Measurements from ENCODE around the gene BUD31.
"Not testable (repeated sequence)": the region's sequence is repeated elsewhere in the genome, so short reads cannot be mapped to it uniquely, and the experiment has no call there.

- TF ChIP-seq CTCF (IDR thresholded peaks at IDR 0.05 in 2 of 3, conservative IDR thresholded peaks at IDR 0.05 in 1 of 3; ENCODE audit: borderline replicate concordance in 1 of 3, insufficient read depth in 1 of 3, low read depth in 2 of 3, low read length in 2 of 3); ZBTB33 (IDR thresholded peaks at IDR 0.05; ENCODE audit: extremely low read depth, insufficient replicate concordance, low read length); POLR2A (IDR thresholded peaks at IDR 0.05; ENCODE audit: borderline replicate concordance, extremely low read depth, insufficient read depth, insufficient read length); SIN3A (IDR thresholded peaks at IDR 0.05; ENCODE audit: low read depth); EZH2 (IDR thresholded peaks at IDR 0.05); SRF (IDR thresholded peaks at IDR 0.05; ENCODE audit: low read depth); CBX3 (IDR thresholded peaks at IDR 0.05; ENCODE audit: low read depth); EZH2phosphoT487 (IDR thresholded peaks at IDR 0.05; ENCODE audit: borderline replicate concordance); POLR2AphosphoS5 (IDR thresholded peaks at IDR 0.05; ENCODE audit: low read depth, low read length); YY1 (IDR thresholded peaks at IDR 0.05; ENCODE audit: extremely low read depth, insufficient replicate concordance, low read depth, low read length): not testable (repeated sequence)
- TF ChIP-seq, protein P1, sequence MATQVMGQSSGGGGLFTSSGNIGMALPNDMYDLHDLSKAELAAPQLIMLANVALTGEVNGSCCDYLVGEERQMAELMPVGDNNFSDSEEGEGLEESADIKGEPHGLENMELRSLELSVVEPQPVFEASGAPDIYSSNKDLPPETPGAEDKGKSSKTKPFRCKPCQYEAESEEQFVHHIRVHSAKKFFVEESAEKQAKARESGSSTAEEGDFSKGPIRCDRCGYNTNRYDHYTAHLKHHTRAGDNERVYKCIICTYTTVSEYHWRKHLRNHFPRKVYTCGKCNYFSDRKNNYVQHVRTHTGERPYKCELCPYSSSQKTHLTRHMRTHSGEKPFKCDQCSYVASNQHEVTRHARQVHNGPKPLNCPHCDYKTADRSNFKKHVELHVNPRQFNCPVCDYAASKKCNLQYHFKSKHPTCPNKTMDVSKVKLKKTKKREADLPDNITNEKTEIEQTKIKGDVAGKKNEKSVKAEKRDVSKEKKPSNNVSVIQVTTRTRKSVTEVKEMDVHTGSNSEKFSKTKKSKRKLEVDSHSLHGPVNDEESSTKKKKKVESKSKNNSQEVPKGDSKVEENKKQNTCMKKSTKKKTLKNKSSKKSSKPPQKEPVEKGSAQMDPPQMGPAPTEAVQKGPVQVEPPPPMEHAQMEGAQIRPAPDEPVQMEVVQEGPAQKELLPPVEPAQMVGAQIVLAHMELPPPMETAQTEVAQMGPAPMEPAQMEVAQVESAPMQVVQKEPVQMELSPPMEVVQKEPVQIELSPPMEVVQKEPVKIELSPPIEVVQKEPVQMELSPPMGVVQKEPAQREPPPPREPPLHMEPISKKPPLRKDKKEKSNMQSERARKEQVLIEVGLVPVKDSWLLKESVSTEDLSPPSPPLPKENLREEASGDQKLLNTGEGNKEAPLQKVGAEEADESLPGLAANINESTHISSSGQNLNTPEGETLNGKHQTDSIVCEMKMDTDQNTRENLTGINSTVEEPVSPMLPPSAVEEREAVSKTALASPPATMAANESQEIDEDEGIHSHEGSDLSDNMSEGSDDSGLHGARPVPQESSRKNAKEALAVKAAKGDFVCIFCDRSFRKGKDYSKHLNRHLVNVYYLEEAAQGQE (IDR thresholded peaks at IDR 0.05; ENCODE audit: low read depth): not testable (repeated sequence)
Observed at GRCh38 chr7:99379693-99380031, 29.1 kb upstream of the BUD31 start.

All from HCT116 (cell line).